LoVo (cell line): Measurements from ENCODE around the gene KRT32.

ENCODE experiments used
- DNase-seq: peaks from one replicate; pipeline ENCODE4 v3.0.0-alpha.2; 2016; ENCODE audit warnings: low spot score

Gene KRT32

DNA sequence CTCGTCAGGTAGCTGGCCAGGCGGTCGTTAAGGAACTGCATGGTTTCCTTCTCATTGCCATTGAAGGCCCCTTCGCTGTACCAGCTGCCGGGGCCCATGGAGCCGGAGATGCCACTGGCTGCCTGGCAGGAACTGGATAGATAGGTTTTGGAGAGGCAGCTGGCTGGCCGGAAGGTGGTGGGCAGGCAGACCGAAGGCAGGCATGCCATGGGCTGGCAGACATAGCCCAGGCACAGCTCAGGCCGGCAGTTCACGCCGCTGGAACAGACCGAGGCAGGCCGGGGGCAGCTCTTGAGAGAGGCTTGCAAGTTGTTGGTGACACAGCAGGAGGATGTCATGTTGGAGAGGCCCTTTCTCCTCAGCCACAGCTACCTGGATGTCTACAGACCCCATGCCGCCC is at the start of gene KRT32:
Gene KRT32, minus strand, starts transcription at position 399 of the 400 bp plus-strand sequence. Its CDS starts 61 bp downstream, at position 338.
- no peak for DNase-seq

GRCh38 chr17:41516830-41517283 is 49.7 kb upstream of the KRT32 start:
- DNase-seq: no peak

- no peak for DNase-seq
Measured at GRCh38 chr17:41516147-41516829, 49.1 kb upstream of the KRT32 start.

DNA sequence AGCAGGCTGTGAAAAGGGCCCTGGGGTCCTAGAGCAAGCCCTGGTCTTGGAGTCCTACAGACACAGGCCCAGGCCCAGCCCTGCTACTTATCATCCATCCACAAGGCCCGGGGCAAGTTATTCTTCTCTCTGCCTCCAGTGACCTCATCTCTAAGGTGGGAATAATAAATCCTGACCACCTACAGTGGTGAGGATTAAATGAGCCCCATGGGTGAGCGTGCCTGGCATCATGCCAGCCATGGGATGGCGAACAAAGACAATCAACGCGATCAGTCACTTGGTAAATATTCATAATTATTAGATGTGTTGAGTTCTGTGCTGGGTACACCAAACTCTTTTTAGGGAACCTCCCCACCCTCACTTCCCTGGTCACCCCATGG is 46.0 kb upstream of the KRT32 start:
- DNase-seq: peak; percentile 29

- DNase-seq: no peak
Measured at GRCh38 chr17:41512546-41513167, 45.5 kb upstream of the KRT32 start.

- no peak for DNase-seq
Measured at GRCh38 chr17:41511716-41512115, 44.5 kb upstream of the KRT32 start.

- peak; percentile 66 for DNase-seq
Measured at GRCh38 chr17:41511116-41511515, 43.9 kb upstream of the KRT32 start.

- DNase-seq: no peak
Measured at GRCh38 chr17:41510251-41511065, 43.3 kb upstream of the KRT32 start.

DNA sequence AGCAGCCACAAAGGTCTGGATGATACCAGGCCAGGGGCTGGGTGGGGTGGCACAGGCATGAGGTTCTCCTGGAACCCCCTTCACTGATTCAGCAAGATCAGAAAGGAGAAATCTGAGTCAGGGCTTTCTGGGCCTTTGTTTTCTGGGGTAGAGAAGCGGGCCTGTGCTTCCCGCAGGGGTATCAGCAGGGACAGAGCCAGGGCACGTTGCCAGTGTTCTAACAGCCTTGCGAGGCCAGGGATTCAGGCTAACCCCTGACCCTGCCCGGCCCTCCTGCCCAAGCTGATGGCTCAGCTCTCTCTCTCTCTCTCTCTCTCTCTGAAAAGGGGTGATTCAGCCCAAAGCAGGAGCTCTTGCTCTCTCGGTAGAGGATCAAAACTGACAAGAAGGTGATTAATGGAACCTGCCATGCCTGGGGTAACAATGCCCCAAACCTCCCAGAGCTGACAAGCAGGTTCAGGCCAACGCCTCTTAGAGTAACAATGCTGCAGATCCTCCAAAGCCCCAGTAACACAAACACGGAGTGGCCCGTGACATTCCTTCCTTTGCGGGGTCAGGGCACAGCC is 40.2 kb upstream of the KRT32 start:
- DNase-seq: no peak

- no peak for DNase-seq
Measured at GRCh38 chr17:41505809-41506767, 38.9 kb upstream of the KRT32 start.

GRCh38 chr17:41505007-41505808 is 38.0 kb upstream of the KRT32 start, which contains the start of gene KRT13:
Gene KRT13 (minus strand): TSS chr17:41505612. CDS start chr17:41505550, 62 bp downstream.
- no peak for DNase-seq

DNA sequence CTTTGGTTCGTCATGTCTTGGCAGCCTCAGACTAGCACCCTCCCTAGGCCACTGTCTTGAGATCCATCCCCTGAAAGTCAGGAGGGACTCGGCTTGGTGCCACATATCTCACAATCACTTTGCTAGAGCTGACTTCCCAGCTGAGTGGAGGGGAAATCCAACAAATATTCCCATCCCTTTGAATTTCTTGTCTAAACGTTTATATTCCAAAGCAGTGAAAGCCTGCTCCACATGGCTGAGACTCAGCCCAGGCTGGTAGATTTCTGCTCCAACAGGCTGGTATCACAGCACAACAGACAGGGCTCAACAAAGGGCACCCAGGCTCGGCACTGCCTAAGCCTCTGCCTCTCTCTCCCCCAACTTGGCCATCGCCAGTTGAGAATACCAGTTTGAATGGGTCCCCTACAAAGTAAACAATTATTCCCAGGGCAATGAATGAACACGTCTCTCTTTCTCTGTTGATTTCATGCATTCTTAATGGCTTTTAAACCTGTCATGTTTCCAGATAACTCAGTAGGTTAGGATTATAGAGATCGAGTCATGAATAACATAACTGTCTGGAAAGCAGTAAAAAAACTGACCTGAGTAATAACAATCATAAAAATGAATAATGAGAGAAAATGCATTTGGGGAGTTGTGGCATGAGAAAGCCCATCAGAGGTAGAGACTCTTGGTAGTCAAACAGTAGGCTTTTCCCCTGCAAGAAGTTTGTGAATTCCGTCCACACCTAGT is 37.2 kb upstream of the KRT32 start:
- DNase-seq: no peak

DNA sequence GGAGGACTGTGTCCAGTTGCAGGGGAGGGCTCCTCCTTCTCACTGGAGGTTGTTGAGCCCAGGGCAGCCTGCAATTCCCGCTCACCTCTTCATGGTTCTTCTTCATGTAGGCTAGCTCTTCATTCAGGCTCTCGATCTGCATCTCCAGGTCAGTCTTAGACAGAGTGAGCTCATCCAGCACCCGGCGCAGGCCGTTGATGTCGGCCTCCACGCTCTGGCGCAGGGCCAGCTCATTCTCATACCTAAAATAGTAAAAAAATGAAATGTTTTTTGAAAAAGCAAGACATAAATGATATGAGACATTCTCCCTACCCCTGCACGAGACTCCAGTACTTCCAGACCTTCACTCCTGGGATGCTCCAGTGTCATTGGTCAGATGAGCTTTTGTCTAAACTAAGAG is 36.0 kb upstream of the KRT32 start:
- no peak for DNase-seq

DNA sequence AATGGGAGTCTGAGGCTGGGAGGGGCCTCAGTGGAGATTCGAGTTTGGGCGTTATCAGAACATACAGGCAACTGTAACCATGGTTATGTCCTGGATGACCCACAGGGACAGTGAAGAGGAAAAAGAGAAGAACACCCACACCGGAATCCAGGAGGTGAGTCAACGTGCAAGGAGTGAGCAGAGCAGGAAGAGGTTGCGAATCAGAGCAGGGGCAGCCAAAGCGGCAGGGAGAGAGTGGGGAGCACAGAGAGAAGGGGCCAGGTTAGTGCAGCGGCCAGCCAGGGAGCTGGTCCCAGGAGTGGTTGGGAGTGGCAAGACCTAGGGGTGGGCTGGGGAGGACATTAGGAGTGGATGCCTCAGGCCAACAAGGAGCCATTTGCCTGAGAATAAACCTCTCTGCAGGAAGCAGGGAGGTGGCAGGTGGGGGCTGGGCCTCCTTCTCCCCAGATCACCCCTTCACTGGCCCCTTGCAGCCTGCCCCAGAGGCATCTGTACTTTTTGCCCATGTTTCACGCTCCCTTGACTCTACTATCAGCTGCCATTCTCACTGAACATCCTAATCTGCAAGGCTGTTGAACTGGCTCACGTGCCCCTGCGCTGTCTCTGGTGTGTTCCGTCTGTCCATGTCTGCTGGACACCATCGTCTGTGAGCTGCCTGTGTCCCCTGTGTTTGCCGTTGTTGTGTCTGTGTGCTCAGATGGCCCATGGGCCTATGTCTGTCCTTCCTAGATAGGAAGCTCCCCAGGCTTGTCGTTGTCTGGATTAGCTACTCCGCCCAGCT is 33.1 kb upstream of the KRT32 start:
- no peak for DNase-seq

DNA sequence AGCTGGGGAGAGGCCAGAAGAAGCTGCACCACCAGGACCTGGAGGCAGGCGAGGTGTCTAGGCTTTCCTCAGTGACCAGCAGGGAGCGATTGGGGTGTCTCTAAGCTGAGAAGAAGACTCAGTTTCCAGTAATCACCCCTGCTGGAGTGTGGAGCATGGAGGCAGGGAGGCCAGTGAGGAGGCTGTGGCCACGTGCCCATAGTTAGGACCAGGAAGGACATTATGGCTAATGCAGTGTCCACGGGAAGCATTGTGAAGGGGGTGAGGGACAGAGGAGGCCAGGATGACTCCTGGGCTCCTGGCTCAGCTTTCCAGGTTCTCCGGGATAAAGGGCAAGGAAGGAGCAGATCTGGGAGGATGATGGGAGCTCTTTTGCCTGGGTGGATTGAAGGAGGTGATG is 32.5 kb upstream of the KRT32 start:
- DNase-seq: no peak

GRCh38 chr17:41498276-41498675 is 31.1 kb upstream of the KRT32 start:
- DNase-seq: no peak

DNA sequence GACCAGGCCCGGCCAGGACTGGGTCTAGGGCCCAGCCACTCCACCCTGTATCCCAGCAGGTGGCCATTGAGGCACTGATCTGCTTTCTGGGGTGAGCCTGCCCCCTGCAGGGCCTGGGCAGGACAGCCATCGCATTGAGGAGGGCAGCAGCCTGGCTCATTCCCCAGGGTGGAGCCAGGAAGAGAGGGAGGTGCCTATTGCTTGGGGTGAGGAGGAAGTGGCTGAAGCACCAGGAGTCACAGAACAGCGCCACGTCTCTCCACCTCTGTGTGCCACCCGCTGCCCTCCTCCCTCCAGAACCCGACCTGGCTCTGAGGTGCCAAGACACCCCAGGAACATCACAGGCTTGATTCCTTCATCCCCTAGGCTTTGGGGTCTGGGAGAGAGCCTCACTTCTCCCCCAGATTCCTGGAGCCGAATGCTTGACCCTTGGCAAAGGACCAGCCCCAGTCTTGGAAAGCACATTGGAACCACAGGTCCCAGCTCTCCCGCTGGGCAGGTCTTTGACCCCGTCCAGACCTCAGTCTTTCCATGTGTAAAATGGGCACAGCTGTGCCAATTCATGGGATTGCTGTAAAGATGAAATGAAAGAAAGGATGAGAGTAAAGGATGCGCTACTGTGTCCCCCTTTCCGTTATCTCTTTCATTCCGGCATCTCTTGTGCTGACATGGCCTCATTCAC is 29.8 kb upstream of the KRT32 start:
- peak; percentile 88 for DNase-seq

- no peak for DNase-seq
Measured at GRCh38 chr17:41494524-41494923, 27.3 kb upstream of the KRT32 start.
